ENCODE results near the gene MYBPH. TPM values are rescaled to one million over a fixed set of nuclear protein-coding genes. Genes with fewer than 3 reads are reported as not detected.

MYBPH gene
- total RNA-seq, 1 experiment from 2014 or later: not detected

DNA sequence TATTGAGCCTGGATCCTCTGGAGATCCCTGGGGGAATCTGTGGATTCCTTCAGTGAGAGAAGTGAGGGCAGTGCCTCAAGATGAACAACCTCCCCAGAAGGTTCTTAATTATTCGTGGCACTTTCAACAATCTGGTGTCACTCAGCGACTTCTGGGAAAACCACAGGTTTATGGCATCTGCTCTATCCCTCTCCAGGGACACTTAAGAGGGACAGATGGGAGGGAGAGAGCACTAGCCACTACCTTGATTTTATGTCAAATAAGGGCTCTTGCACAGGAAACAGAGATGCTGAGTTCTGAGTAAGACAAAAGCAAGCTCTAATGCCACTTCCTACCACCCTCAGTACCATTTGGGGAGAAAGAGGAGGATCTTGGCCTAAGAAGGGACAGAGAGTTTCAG, 32.1 kb upstream of the MYBPH start:
- BruUV-seq (replicated peaks): no TSS peak

DNA sequence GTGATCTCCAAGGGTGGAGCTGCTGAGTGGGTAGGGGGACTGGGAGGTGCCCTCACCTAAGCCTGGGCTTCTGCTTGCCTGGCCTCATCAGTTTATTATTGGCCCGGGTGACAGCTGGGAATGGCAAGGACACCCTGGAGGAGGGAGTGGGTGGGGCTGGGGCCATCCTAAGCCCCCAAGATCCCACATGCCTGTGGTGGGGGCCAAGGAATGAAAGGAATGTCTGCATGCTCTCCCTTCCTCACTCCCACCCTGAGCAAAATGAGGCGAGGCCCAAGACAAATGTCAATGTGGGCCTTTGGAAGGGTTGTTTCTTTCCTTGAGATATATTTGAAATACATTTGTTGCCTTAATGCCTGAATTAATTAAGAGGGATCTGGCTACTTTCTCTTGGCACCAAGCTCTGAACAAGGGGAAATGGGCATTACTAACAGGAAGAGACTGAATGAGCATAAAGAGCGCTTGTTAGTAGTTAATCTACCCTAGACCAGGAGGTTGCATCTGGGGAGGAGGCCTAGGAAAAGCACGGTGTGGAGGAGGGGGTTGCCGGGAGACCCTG, 30.6 kb upstream of the MYBPH start:
- TF ChIP-seq EZH2 (IDR thresholded peaks at IDR 0.05; ENCODE audit: borderline replicate concordance, low read depth, low read length, poor library complexity, severe bottlenecking): no peak
- TF ChIP-seq, protein P1, sequence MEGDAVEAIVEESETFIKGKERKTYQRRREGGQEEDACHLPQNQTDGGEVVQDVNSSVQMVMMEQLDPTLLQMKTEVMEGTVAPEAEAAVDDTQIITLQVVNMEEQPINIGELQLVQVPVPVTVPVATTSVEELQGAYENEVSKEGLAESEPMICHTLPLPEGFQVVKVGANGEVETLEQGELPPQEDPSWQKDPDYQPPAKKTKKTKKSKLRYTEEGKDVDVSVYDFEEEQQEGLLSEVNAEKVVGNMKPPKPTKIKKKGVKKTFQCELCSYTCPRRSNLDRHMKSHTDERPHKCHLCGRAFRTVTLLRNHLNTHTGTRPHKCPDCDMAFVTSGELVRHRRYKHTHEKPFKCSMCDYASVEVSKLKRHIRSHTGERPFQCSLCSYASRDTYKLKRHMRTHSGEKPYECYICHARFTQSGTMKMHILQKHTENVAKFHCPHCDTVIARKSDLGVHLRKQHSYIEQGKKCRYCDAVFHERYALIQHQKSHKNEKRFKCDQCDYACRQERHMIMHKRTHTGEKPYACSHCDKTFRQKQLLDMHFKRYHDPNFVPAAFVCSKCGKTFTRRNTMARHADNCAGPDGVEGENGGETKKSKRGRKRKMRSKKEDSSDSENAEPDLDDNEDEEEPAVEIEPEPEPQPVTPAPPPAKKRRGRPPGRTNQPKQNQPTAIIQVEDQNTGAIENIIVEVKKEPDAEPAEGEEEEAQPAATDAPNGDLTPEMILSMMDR (conservative IDR thresholded peaks at IDR 0.05; ENCODE audit: low read depth, low read length): no peak
- H3K27me3 ChIP-seq (replicated peaks; ENCODE audit: insufficient read depth, low read depth, low read length, poor library complexity): no peaks in the 10 kb centered on the region
- POLR2A ChIA-PET (ENCODE audit: low non-redundant PET): no interaction called here
- H3K4me1 ChIP-seq (ENCODE audit: insufficient read depth, low read length, poor library complexity, severe bottlenecking): peaks cover 18% of the 10 kb centered on the region
- H3K27ac ChIP-seq (ENCODE audit: low read depth, low read length, poor library complexity, severe bottlenecking): peak overlapping the region; percentile 35
- BruUV-seq (replicated peaks): no TSS peak
- CTCF ChIA-PET: interaction anchor here (1.0 kb wide), 1 partner anchor 10 kb away, joined by 3 read pairs; no protein-coding TSS in a partner anchor
- no peaks in the 10 kb centered on the region for H3K36me3 ChIP-seq (ENCODE audit: insufficient read depth, low read length, poor library complexity, severe bottlenecking)
- intact Hi-C loops (cut with micrococcal nuclease; ENCODE audit: unreplicated experiment): no loop called here
- peak; percentile 70 for DNase-seq (ENCODE audit: low spot score)
- no peaks in the 10 kb centered on the region for H3K9me3 ChIP-seq (ENCODE audit: low read depth, low read length, poor library complexity, severe bottlenecking)
- H3K4me3 ChIP-seq (ENCODE audit: low read depth, low read length, poor library complexity, severe bottlenecking): no peak overlapping the region

More for the DNA sequence above, 32.1 kb upstream of the MYBPH start:
- no peak overlapping the region for H3K4me3 ChIP-seq (ENCODE audit: low read depth, low read length, poor library complexity, severe bottlenecking)
- peaks cover 18% of the 10 kb centered on the region for H3K4me1 ChIP-seq (ENCODE audit: insufficient read depth, low read length, poor library complexity, severe bottlenecking)
- CTCF ChIA-PET: no interaction called here
- no peak for TF ChIP-seq EZH2 (IDR thresholded peaks at IDR 0.05; ENCODE audit: borderline replicate concordance, low read depth, low read length, poor library complexity, severe bottlenecking)
- TF ChIP-seq, protein P1 (conservative IDR thresholded peaks at IDR 0.05; ENCODE audit: low read depth, low read length): no peak
- peak; percentile 31 for DNase-seq (ENCODE audit: low spot score)
- intact Hi-C loops (cut with micrococcal nuclease; ENCODE audit: unreplicated experiment): no loop called here
- no peaks in the 10 kb centered on the region for H3K9me3 ChIP-seq (ENCODE audit: low read depth, low read length, poor library complexity, severe bottlenecking)
- POLR2A ChIA-PET (ENCODE audit: low non-redundant PET): no interaction called here
- H3K27ac ChIP-seq (ENCODE audit: low read depth, low read length, poor library complexity, severe bottlenecking): no peak overlapping the region
- H3K36me3 ChIP-seq (ENCODE audit: insufficient read depth, low read length, poor library complexity, severe bottlenecking): no peaks in the 10 kb centered on the region
- no peaks in the 10 kb centered on the region for H3K27me3 ChIP-seq (replicated peaks; ENCODE audit: insufficient read depth, low read depth, low read length, poor library complexity)

DNA sequence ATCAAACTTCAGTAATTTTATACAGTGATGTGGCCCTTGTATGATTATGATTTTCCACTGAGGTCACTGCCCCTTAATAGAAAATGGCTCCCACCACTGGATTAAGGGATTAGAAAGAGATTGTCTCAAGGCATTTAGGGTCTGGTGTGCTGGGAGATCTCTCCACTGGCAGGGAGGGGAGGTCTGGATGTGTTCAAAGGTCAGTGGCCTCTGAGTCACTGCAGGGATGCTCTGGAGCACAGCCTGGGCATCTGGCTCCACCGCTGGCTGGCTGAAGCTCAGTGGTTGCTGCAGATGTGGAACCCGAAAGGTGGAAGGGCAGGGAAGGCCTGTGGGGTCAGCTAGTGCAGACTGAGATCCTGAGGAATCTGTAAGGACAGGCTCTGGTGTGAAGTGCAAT, 29.1 kb upstream of the MYBPH start:
- H3K27me3 ChIP-seq (replicated peaks; ENCODE audit: insufficient read depth, low read depth, low read length, poor library complexity): no peaks in the 10 kb centered on the region
- BruUV-seq (replicated peaks): no TSS peak
- H3K9me3 ChIP-seq (ENCODE audit: low read depth, low read length, poor library complexity, severe bottlenecking): no peaks in the 10 kb centered on the region
- H3K36me3 ChIP-seq (ENCODE audit: insufficient read depth, low read length, poor library complexity, severe bottlenecking): no peaks in the 10 kb centered on the region
- intact Hi-C loops (cut with micrococcal nuclease; ENCODE audit: unreplicated experiment): no loop called here
- no peak overlapping the region for H3K4me3 ChIP-seq (ENCODE audit: low read depth, low read length, poor library complexity, severe bottlenecking)
- POLR2A ChIA-PET (ENCODE audit: low non-redundant PET): no interaction called here
- no peak for TF ChIP-seq EZH2 (IDR thresholded peaks at IDR 0.05; ENCODE audit: borderline replicate concordance, low read depth, low read length, poor library complexity, severe bottlenecking)
- TF ChIP-seq, protein P1 (conservative IDR thresholded peaks at IDR 0.05; ENCODE audit: low read depth, low read length): no peak
- CTCF ChIA-PET: no interaction called here
- H3K4me1 ChIP-seq (ENCODE audit: insufficient read depth, low read length, poor library complexity, severe bottlenecking): peaks cover 18% of the 10 kb centered on the region
- DNase-seq (ENCODE audit: low spot score): no peak
- no peak overlapping the region for H3K27ac ChIP-seq (ENCODE audit: low read depth, low read length, poor library complexity, severe bottlenecking)
